Upper lobe of left lung (tissue), 4 donors: Measurements from ENCODE around the gene SC5D.

Experiments used
- POLR2A ChIP-seq, 4 donors: fragments of 450-650 bp; IDR thresholded peaks; one replicate each; pipeline ENCODE4 v1.5.1; 2016 to 2017; ENCODE audit warnings: antibody characterized with exemption in 4 of 4, mild to moderate bottlenecking in 2 of 4
- POLR2AphosphoS5 ChIP-seq, 2 donors: sonication (generic); formaldehyde crosslinking; IDR thresholded peaks; one replicate each; pipeline ENCODE4 v1.5.1; 2017; ENCODE audit warnings: antibody characterized with exemption in 2 of 2
- TF ChIP-seq, protein P1 (sequence below), 6 experiments: fragments of 450-650 bp in 4 of 6; fragments of 200-600 bp in 2 of 6; sonication (generic) in 2 of 6; IDR thresholded peaks; one replicate each; pipeline ENCODE4 v1.5.1; 2016 to 2019; ENCODE audit warnings: antibody characterized with exemption in 6 of 6

DNA sequence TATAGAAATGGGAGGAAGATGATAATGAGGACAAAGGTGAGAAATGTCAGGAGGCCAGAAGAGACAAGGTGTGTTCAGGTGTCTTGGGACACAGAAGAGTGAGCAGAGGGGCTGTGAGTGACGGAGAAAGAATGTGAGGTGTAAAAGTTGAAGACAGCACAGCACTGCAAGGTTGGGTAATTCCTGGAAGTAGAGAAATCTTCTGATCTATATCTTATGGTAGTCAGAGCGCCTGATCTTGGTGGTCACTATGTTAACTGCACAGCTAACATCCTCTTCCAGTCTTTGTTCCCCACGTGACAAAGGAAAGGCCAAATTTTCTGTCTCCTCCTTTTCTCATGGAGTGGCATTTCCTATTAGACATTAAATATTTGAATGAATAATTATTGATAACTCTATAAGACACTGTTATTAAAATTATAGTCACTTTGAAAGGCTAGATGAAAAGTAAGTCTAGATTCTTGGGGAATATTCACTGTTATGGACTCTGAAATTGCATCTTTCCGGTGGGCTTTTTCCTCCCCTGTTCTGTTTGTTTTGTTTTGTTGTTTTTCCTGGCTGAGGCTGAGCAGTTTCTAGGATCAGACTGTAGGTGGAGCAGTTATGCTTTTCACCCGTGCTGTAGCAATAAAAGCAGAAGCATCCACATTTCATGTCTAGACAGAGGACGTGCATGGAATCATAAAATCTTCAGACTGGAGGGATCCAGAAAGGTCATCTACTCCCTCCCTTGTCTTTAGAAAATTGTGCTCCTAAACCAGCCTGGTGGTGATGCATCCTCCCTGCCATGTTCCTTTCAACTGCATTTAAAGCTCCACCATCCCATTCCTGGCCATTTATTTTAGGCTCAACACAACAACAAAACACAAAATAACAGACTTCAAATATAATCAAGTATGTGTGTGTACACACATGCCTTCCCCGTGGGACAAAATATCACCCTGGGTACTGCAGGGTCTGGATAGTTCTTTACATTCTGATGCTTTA is 26.6 kb downstream of the SC5D start:
- TF ChIP-seq POLR2AphosphoS5 (IDR thresholded peaks at IDR 0.05) (no peak), POLR2A (IDR thresholded peaks at IDR 0.05) (no peak)
- TF ChIP-seq, protein P1, sequence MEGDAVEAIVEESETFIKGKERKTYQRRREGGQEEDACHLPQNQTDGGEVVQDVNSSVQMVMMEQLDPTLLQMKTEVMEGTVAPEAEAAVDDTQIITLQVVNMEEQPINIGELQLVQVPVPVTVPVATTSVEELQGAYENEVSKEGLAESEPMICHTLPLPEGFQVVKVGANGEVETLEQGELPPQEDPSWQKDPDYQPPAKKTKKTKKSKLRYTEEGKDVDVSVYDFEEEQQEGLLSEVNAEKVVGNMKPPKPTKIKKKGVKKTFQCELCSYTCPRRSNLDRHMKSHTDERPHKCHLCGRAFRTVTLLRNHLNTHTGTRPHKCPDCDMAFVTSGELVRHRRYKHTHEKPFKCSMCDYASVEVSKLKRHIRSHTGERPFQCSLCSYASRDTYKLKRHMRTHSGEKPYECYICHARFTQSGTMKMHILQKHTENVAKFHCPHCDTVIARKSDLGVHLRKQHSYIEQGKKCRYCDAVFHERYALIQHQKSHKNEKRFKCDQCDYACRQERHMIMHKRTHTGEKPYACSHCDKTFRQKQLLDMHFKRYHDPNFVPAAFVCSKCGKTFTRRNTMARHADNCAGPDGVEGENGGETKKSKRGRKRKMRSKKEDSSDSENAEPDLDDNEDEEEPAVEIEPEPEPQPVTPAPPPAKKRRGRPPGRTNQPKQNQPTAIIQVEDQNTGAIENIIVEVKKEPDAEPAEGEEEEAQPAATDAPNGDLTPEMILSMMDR (IDR thresholded peaks at IDR 0.05) = peak; percentile 62 to 80 (median 72)
